Pancreas (tissue), 10 donors: ENCODE results near the gene DAND5. TPM values are rescaled to one million over a fixed set of nuclear protein-coding genes. Genes with fewer than 3 reads are reported as not detected.
A peak's percentile ranks its signal among the peaks of the same experiment; 100 is the strongest.

ENCODE experiments used
- ATAC-seq, 4 donors: fragments of 200-7000 bp; cut with Tn5 transposase; one replicate each; pipeline versions ENCODE4 v1.8.0 to v1.9.1; 2020; ENCODE audit warnings: mild to moderate bottlenecking in 4 of 4, moderate library complexity in 4 of 4
- DNase-seq, 6 donors: peaks; one replicate each; pipeline ENCODE4 v3.0.0-alpha.2; 2020
- FAIRE-seq: peaks from 2 replicates; lab custom pipeline; 2012; peaks lifted over from hg19 to GRCh38; lab: Jason Lieb, UNC
- H3K27ac ChIP-seq, 4 donors: fragments of 200-600 bp; sonication (generic); 1 replicate in 3 of 4; 2 replicates in 1 of 4; pipeline versions ENCODE4 v1.5.0 to v1.8.0; 2020
- H3K27me3 ChIP-seq, 4 donors: fragments of 200-600 bp; one replicate each; pipeline ENCODE4 v1.8.0; 2021
- H3K36me3 ChIP-seq, 3 donors: fragments of 200-600 bp; sonication (generic) in 1 of 3; one replicate each; pipeline versions ENCODE4 v1.5.0 to v1.8.0; 2020 to 2021
- H3K4me1 ChIP-seq, 3 donors: fragments of 200-600 bp; one replicate each; pipeline ENCODE4 v1.8.0; 2021
- H3K4me3 ChIP-seq, 4 donors: fragments of 200-600 bp; sonication (generic) in 2 of 4; one replicate each; pipeline versions ENCODE4 v1.5.0 to v1.8.0; 2020 to 2021
- H3K9me3 ChIP-seq, 4 donors: fragments of 200-600 bp; one replicate each; pipeline ENCODE4 v1.8.0; 2021
- CTCF ChIP-seq, 4 donors: fragments of 200-600 bp; sonication (generic) in 3 of 4; IDR thresholded peaks; one replicate each; pipeline versions ENCODE4 v1.5.0 to v1.8.0; 2021; ENCODE audit warnings: antibody characterized with exemption in 4 of 4
- WGBS, 2 donors: extraction: QIAGEN DNeasy Blood & Tissue Kit; methylation state at CpG; one replicate each; pipeline ENCODE4 v1.1.7; 2013; 5-methylcytosine and 5-hydroxymethylcytosine counted together
- intact Hi-C, 3 donors: fragments of 100-400 bp; cut with DNase I; formaldehyde crosslinking; loops; one replicate each; pipeline versions ENCODE4 v1.11.1 to v1.14.2; 2022
- polyA plus RNA-seq, 2 donors: library from polyadenylated mRNA; stranded (reverse); fragments of 200-250 nt; gene quantifications; one replicate each; pipeline ENCODE4 v1.2.3, GENCODE V29; 2013
- total RNA-seq, 6 donors: library from RNA; stranded (reverse); fragmentation: NEBNext Ultra II Directional in 4 of 6; extraction: Animal tissue kit (Norgen Biotek cat#: 25700) in 4 of 6; gene quantifications; one replicate each; pipeline versions ENCODE4 v1.2.1 to v1.2.4, GENCODE V29; 2021 to 2023
- donor health status: healthy with polysubstance abuse.
- donor health status: DM: no; HTN: no; CAD: no; lungs with moderate emphysema.
- donor health status: DM: no; HTN: no; CAD: no.
- donor health status: control.
- donor health status: control.
- donor health status: Bipolar disorder and iron deficiency.
- donor health status: DM: yes; HTN: yes; CAD: no.
- donor health status: DM: no; HTN: no; CAD: no.
- donor health status: DM: no; HTN: no; CAD: no.
- donor health status: DM: yes; HTN: yes; CAD: no.

Gene DAND5
- total and polyA plus RNA-seq, 8 donors, result 0.12 to 0.23 (median 0.14) TPM; not detected in 4

GRCh38 chr19:12983542-12984142 is 14.3 kb downstream of the DAND5 start:
- FAIRE-seq (no peak), ATAC-seq (peak; percentile 91 to 95 (median 91)), DNase-seq (peak; percentile 65 to 95 (median 87))
- H3K4me1 ChIP-seq, result peaks cover 0 to 3% (median 0%) of the 10 kb centered on the region in 3 donors
- H3K27me3 ChIP-seq, result no peaks in the 10 kb centered on the region
- WGBS, 2 donors, result 8 to 11% methylated on average over 35 to 51 of the region's 51 CpGs
- H3K36me3 ChIP-seq, result no peaks in the 10 kb centered on the region
- intact Hi-C loops, result loop anchor here in 2 of 3 donors (5.0 to 10.0 kb wide), 3 partner anchors 79 to 279 kb away; no protein-coding TSS in a partner anchor
- peak overlapping the region in 1 of 4 donors; percentile 26 for H3K4me3 ChIP-seq
- TF ChIP-seq CTCF (IDR thresholded peaks at IDR 0.05), result peak; percentile 86 to 95 (median 94)
- H3K9me3 ChIP-seq, result no peaks in the 10 kb centered on the region
- H3K27ac ChIP-seq, result no peak overlapping the region

GRCh38 chr19:12984143-12984627 is 14.8 kb downstream of the DAND5 start:
- intact Hi-C loops, result loop anchor here in 2 of 3 donors (5.0 to 10.0 kb wide), 3 partner anchors 78 to 278 kb away; no protein-coding TSS in a partner anchor
- H3K36me3 ChIP-seq, result no peaks in the 10 kb centered on the region
- ATAC-seq, result peak in 1 of 4 donors; percentile 5
- no peaks in the 10 kb centered on the region for H3K9me3 ChIP-seq
- no peaks in the 10 kb centered on the region for H3K27me3 ChIP-seq
- peaks cover 0 to 3% (median 0%) of the 10 kb centered on the region in 3 donors for H3K4me1 ChIP-seq
- FAIRE-seq, result no peak
- no peak overlapping the region for H3K4me3 ChIP-seq
- DNase-seq, result no peak
- no peak overlapping the region for H3K27ac ChIP-seq
- no peak for TF ChIP-seq CTCF (IDR thresholded peaks at IDR 0.05)
- WGBS, 2 donors, result 58 to 73% methylated on average over 3 of the region's 3 CpGs

- Histone ChIP-seq H3K4me3 (no peak overlapping the region), H3K27me3 (no peaks in the 10 kb centered on the region), H3K27ac (peak overlapping the region in 1 of 4 donors; percentile 22), H3K9me3 (no peaks in the 10 kb centered on the region), H3K36me3 (no peaks in the 10 kb centered on the region), H3K4me1 (peaks cover 0 to 3% (median 0%) of the 10 kb centered on the region in 3 donors)
- no peak for DNase-seq
- FAIRE-seq, result no peak
- TF ChIP-seq CTCF (IDR thresholded peaks at IDR 0.05), result no peak
- intact Hi-C loops, result loop anchor here in 2 of 3 donors (5.0 to 10.0 kb wide), 4 partner anchors 48 to 278 kb away; no protein-coding TSS in a partner anchor
- 20 to 21% methylated on average over 9 to 10 of the region's 10 CpGs for WGBS, 2 donors
- ATAC-seq, result no peak
Observed at GRCh38 chr19:12984683-12985048, 15.3 kb downstream of the DAND5 start.

- TF ChIP-seq CTCF (IDR thresholded peaks at IDR 0.05), result no peak
- no peaks in the 10 kb centered on the region for H3K36me3 ChIP-seq
- 22 to 25% methylated on average over 16 of the region's 16 CpGs for WGBS, 2 donors
- FAIRE-seq (no peak), DNase-seq (peak in 3 of 6 donors; percentile 43 to 64 (median 62)), ATAC-seq (peak; percentile 62 to 76 (median 73))
- H3K9me3 ChIP-seq, result no peaks in the 10 kb centered on the region
- H3K27ac ChIP-seq, result peak overlapping the region in 1 of 4 donors; percentile 22
- H3K4me3 ChIP-seq, result no peak overlapping the region
- H3K27me3 ChIP-seq, result no peaks in the 10 kb centered on the region
- intact Hi-C loops, result loop anchor here in 2 of 3 donors (5.0 to 10.0 kb wide), 2 partner anchors 47 to 80 kb away; no protein-coding TSS in a partner anchor
- H3K4me1 ChIP-seq, result peaks cover 0 to 3% (median 0%) of the 10 kb centered on the region in 3 donors
Observed at GRCh38 chr19:12985049-12985776, 15.8 kb downstream of the DAND5 start.
